Measurements from ENCODE around the gene UBE3D.

DNA sequence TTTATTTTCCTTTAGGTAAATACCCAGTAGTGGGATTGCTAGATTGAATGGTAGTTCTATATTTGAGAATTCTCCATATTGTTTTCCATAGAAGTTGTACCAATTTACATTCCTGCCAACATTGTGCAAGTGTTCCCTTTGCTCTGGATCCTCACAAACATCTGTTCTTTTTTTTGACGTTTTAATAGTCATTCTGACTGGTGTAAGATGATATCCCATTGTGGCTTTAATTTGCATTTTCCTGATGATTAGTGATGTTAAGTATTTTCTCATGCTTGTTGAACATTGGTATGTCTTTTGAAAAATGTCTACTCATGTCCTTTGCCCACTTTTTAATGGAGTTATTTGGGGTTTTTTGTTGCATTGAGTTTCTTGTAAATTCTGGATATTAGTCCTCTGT is 85.6 kb downstream of the UBE3D start:
- TF ChIP-seq, protein P1, sequence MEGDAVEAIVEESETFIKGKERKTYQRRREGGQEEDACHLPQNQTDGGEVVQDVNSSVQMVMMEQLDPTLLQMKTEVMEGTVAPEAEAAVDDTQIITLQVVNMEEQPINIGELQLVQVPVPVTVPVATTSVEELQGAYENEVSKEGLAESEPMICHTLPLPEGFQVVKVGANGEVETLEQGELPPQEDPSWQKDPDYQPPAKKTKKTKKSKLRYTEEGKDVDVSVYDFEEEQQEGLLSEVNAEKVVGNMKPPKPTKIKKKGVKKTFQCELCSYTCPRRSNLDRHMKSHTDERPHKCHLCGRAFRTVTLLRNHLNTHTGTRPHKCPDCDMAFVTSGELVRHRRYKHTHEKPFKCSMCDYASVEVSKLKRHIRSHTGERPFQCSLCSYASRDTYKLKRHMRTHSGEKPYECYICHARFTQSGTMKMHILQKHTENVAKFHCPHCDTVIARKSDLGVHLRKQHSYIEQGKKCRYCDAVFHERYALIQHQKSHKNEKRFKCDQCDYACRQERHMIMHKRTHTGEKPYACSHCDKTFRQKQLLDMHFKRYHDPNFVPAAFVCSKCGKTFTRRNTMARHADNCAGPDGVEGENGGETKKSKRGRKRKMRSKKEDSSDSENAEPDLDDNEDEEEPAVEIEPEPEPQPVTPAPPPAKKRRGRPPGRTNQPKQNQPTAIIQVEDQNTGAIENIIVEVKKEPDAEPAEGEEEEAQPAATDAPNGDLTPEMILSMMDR (IDR thresholded peaks at IDR 0.05; ENCODE audit: low read length) = no peak
- TF ChIP-seq EZH2phosphoT487 (IDR thresholded peaks at IDR 0.05; ENCODE audit: low read length) (no peak), EZH2 (optimal IDR thresholded peaks at IDR 0.05; ENCODE audit: low read depth, low read length) (no peak)
